ENCODE data around the gene RASGRP4.

GRCh38 chr19:38457202-38457601, 31.2 kb upstream of the RASGRP4 start:
- no peak for TF ChIP-seq POLR2AphosphoS5 (IDR thresholded peaks at IDR 0.05)
- no peak for TF ChIP-seq POLR2A (IDR thresholded peaks at IDR 0.05)
- no peak for TF ChIP-seq CTCF (IDR thresholded peaks at IDR 0.05)

Data from breast epithelium (tissue), 3 donors.